CD14-positive monocyte (primary cell): ENCODE measurements around the gene MACROD2. TPM values are rescaled to one million over a fixed set of nuclear protein-coding genes. Genes with fewer than 3 reads are reported as not detected.

Experiments
- DNase-seq, 3 donors: peaks; one replicate each; pipeline ENCODE4 v3.0.0-alpha.2; 2011 to 2022
- H2AFZ ChIP-seq: 2 replicates; pipeline ENCODE4 v1.6.0; 2012; ENCODE audit warnings: mild to moderate bottlenecking, low read depth, low read length, inconsistent platforms; ENCODE audit not compliant: insufficient read depth, poor library complexity, severe bottlenecking
- H3K27ac ChIP-seq, 2 donors: 1 replicate in 1 of 2; 2 replicates in 1 of 2; pipeline ENCODE4 v1.5.1; 2012 to 2013; ENCODE audit warnings: low read length in 2 of 2, control low read depth in 1 of 2, inconsistent platforms in 1 of 2, low read depth in 1 of 2, mild to moderate bottlenecking in 1 of 2
- H3K27me3 ChIP-seq, 2 donors: one replicate each; pipeline versions ENCODE4 v1.6.0 to v1.6.1; 2011 to 2013; ENCODE audit warnings: low read length in 2 of 2; ENCODE audit not compliant: control insufficient read depth in 2 of 2, insufficient read depth in 2 of 2
- H3K36me3 ChIP-seq, 2 donors: replicated peaks in 1 of 2; 1 replicate in 1 of 2; 2 replicates in 1 of 2; pipeline versions ENCODE4 v1.5.1 to v1.6.1; 2012 to 2013; ENCODE audit warnings: low read length in 2 of 2, control low read depth in 1 of 2, inconsistent platforms in 1 of 2, mild to moderate bottlenecking in 1 of 2; ENCODE audit not compliant: insufficient read depth in 2 of 2, control insufficient read depth in 1 of 2
- H3K4me1 ChIP-seq, 2 donors: 1 replicate in 1 of 2; 2 replicates in 1 of 2; pipeline versions ENCODE4 v1.5.1 to v1.6.1; 2012 to 2013; ENCODE audit warnings: low read length in 2 of 2, control low read depth in 1 of 2, inconsistent platforms in 1 of 2, mild to moderate bottlenecking in 1 of 2, moderate library complexity in 1 of 2; ENCODE audit not compliant: insufficient read depth in 2 of 2, control insufficient read depth in 1 of 2
- H3K4me2 ChIP-seq: replicated peaks from 2 replicates; pipeline ENCODE3; 2012; ENCODE audit warnings: low read length, moderate library complexity, mild to moderate bottlenecking; ENCODE audit not compliant: poor library complexity, severe bottlenecking; ENCODE audit errors: extremely low read depth
- H3K4me3 ChIP-seq, 3 experiments: fragments of 200-600 bp in 1 of 3; sonication (generic) in 1 of 3; replicated peaks in 1 of 3; 1 replicate in 2 of 3; 2 replicates in 1 of 3; pipeline ENCODE4 v1.5.1; 2011 to 2013; ENCODE audit warnings: low read length in 3 of 3, mild to moderate bottlenecking in 3 of 3, control low read depth in 2 of 3, low read depth in 2 of 3, inconsistent platforms in 1 of 3, moderate library complexity in 1 of 3
- H3K79me2 ChIP-seq: 2 replicates; pipeline ENCODE4 v1.6.0; 2012; ENCODE audit warnings: mild to moderate bottlenecking, control low read depth, inconsistent platforms, low read length, moderate library complexity; ENCODE audit not compliant: insufficient read depth
- H3K9ac ChIP-seq: 2 replicates; pipeline ENCODE4 v1.6.0; 2017; ENCODE audit warnings: low read length, mild to moderate bottlenecking; ENCODE audit not compliant: insufficient read depth, poor library complexity, severe bottlenecking
- H3K9me3 ChIP-seq, 2 donors: replicated peaks in 1 of 2; 1 replicate in 1 of 2; 2 replicates in 1 of 2; pipeline versions ENCODE4 v1.5.1 to v1.6.1; 2012 to 2013; ENCODE audit warnings: low read length in 2 of 2, control low read depth in 1 of 2; ENCODE audit not compliant: control insufficient read depth in 1 of 2, insufficient read depth in 1 of 2
- H4K20me1 ChIP-seq: 2 replicates; pipeline ENCODE4 v1.6.0; 2012; ENCODE audit warnings: mild to moderate bottlenecking, low read length, control low read depth, moderate library complexity; ENCODE audit not compliant: insufficient read depth
- H3K27ac Mint-ChIP-seq, 7 donors: one replicate each; pipeline ENCODE4 v1.8.0; 2020; ENCODE audit warnings: mild to moderate bottlenecking in 7 of 7, mixed read lengths in 7 of 7, moderate library complexity in 6 of 7, inconsistent platforms in 2 of 7
- H3K27me3 Mint-ChIP-seq, 3 donors: one replicate each; pipeline ENCODE4 v1.8.0; 2021 to 2022; ENCODE audit warnings: low read depth in 3 of 3, mild to moderate bottlenecking in 3 of 3, mixed read lengths in 3 of 3, moderate library complexity in 3 of 3, inconsistent platforms in 1 of 3
- H3K36me3 Mint-ChIP-seq, 2 donors: one replicate each; pipeline ENCODE4 v1.8.0; 2020; ENCODE audit warnings: mixed read lengths in 2 of 2, inconsistent platforms in 1 of 2, mild to moderate bottlenecking in 1 of 2
- H3K4me1 Mint-ChIP-seq: one replicate; pipeline ENCODE4 v1.8.0; 2020; ENCODE audit warnings: mild to moderate bottlenecking, mixed read lengths
- H3K4me3 Mint-ChIP-seq, 2 donors: one replicate each; pipeline ENCODE4 v1.8.0; 2020; ENCODE audit warnings: mild to moderate bottlenecking in 2 of 2, mixed read lengths in 2 of 2, moderate library complexity in 1 of 2
- H3K9me3 Mint-ChIP-seq, 7 donors: one replicate each; pipeline ENCODE4 v1.8.0; 2020 to 2022; ENCODE audit warnings: mixed read lengths in 7 of 7, mild to moderate bottlenecking in 6 of 7, moderate library complexity in 6 of 7, inconsistent platforms in 2 of 7
- WGBS: methylation state at CpG from one replicate; pipeline ENCODE4 v1.1.5; 2013; ENCODE audit warnings: missing lambda C conversion rate; ENCODE audit not compliant: insufficient coverage; 5-methylcytosine and 5-hydroxymethylcytosine counted together
- intact Hi-C, 2 donors: fragments of 100-400 bp; cut with micrococcal nuclease; formaldehyde crosslinking; loops; one replicate each; pipeline versions ENCODE4 v1.15.0 to v1.15.1; 2023
- polyA plus RNA-seq, 3 donors: library from polyadenylated mRNA; depleted of rRNA in 1 of 3; unstranded in 2 of 3; stranded (reverse) in 1 of 3; fragments of 300-500 nt in 2 of 3; fragments of >200 nt in 1 of 3; fragmentation: Illumina TruSeq in 2 of 3; gene quantifications; 1 replicate in 2 of 3; 2 replicates in 1 of 3; pipeline ENCODE4 v1.2.3, GENCODE V29; 2012 to 2021
- TF ChIP-seq, protein P1 (sequence below): fragments of 200-600 bp; IDR thresholded peaks from one replicate; pipeline ENCODE4 v1.8.0; 2022; ENCODE audit warnings: antibody characterized with exemption, mild to moderate bottlenecking

MACROD2 gene
- polyA plus RNA-seq, 3 donors: 0.23 TPM; not detected in 2

DNA sequence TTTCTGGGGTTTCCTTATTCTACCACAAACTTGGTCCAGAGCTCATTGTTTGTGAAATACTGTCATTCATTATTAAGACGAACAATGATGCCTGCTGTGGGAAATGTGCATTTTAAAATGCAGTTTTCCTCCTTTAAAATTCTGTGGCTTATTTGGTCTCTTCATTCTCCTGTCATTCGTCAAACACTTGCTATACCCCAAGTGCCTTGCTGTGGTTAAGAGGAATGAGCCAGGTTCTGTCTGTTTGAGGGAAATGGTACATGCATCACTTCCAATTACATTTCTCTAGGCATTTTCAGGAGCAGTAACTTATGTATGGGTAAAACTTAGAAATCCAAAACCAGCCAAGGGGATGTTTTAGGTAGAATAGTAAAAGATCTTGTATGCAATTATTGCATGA, 1490.2 kb downstream of the MACROD2 start:
- peaks cover 1 to 10% (median 5%) of the 10 kb centered on the region in 7 donors for H3K9me3 Mint-ChIP-seq
- no peaks in the 10 kb centered on the region for H3K36me3 Mint-ChIP-seq
- H3K4me1 Mint-ChIP-seq: no peaks in the 10 kb centered on the region
- H3K9me3 ChIP-seq: peaks cover 0 to 3% of the 10 kb centered on the region in 2 donors
- H2AFZ ChIP-seq: no peak overlapping the region
- no peaks in the 10 kb centered on the region for H4K20me1 ChIP-seq
- H3K4me1 ChIP-seq: no peaks in the 10 kb centered on the region
- no peak overlapping the region for H3K4me2 ChIP-seq
- no CpG with 5 or more reads among the region's 2 CpGs for WGBS
- no peak overlapping the region for H3K27ac ChIP-seq
- no peak overlapping the region for H3K27ac Mint-ChIP-seq
- TF ChIP-seq, protein P1, sequence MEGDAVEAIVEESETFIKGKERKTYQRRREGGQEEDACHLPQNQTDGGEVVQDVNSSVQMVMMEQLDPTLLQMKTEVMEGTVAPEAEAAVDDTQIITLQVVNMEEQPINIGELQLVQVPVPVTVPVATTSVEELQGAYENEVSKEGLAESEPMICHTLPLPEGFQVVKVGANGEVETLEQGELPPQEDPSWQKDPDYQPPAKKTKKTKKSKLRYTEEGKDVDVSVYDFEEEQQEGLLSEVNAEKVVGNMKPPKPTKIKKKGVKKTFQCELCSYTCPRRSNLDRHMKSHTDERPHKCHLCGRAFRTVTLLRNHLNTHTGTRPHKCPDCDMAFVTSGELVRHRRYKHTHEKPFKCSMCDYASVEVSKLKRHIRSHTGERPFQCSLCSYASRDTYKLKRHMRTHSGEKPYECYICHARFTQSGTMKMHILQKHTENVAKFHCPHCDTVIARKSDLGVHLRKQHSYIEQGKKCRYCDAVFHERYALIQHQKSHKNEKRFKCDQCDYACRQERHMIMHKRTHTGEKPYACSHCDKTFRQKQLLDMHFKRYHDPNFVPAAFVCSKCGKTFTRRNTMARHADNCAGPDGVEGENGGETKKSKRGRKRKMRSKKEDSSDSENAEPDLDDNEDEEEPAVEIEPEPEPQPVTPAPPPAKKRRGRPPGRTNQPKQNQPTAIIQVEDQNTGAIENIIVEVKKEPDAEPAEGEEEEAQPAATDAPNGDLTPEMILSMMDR: no peak
- no peaks in the 10 kb centered on the region for H3K27me3 Mint-ChIP-seq
- no peaks in the 10 kb centered on the region for H3K27me3 ChIP-seq
- H3K4me3 ChIP-seq: no peak overlapping the region
- intact Hi-C loops: no loop called here
- no peak overlapping the region for H3K9ac ChIP-seq
- no peak for DNase-seq
- H3K36me3 ChIP-seq: no peaks in the 10 kb centered on the region
- H3K4me3 Mint-ChIP-seq: no peak overlapping the region
- no peaks in the 10 kb centered on the region for H3K79me2 ChIP-seq

GRCh38 chr20:15487030-15487429, 1491.7 kb downstream of the MACROD2 start:
- Histone ChIP-seq H3K4me3 (no peak overlapping the region), H4K20me1 (no peaks in the 10 kb centered on the region), H3K4me2 (no peak overlapping the region), H3K9ac (no peak overlapping the region), H3K27ac (no peak overlapping the region), H3K36me3 (no peaks in the 10 kb centered on the region), H3K9me3 (peaks cover 0 to 3% of the 10 kb centered on the region in 2 donors), H2AFZ (no peak overlapping the region), H3K79me2 (no peaks in the 10 kb centered on the region), H3K27me3 (no peaks in the 10 kb centered on the region), H3K4me1 (no peaks in the 10 kb centered on the region)
- Mint-ChIP-seq H3K36me3 (no peaks in the 10 kb centered on the region), H3K4me3 (no peak overlapping the region), H3K9me3 (peaks cover 3 to 7% (median 4%) of the 10 kb centered on the region in 7 donors), H3K27ac (no peak overlapping the region), H3K4me1 (no peaks in the 10 kb centered on the region), H3K27me3 (no peaks in the 10 kb centered on the region)
- no CpG with 5 or more reads among the region's 2 CpGs for WGBS
- TF ChIP-seq, protein P1: no peak
- intact Hi-C loops: no loop called here
- no peak for DNase-seq
